Fibroblast of lung (primary cell): ENCODE data around the gene PPIL6.

Source experiments
- EZH2 ChIP-seq: IDR thresholded peaks from 2 replicates; pipeline ENCODE4 v1.5.1; 2012; ENCODE audit warnings: low read length, control low read depth, mild to moderate bottlenecking; ENCODE audit errors: missing control alignments
- TF ChIP-seq, protein P1 (sequence below), 2 donors: IDR thresholded peaks in 1 of 2; conservative IDR thresholded peaks in 1 of 2; 1 replicate in 1 of 2; 2 replicates in 1 of 2; pipeline ENCODE4 v1.5.1; 2011 to 2012; ENCODE audit warnings: low read length in 2 of 2, control low read depth in 1 of 2, inconsistent platforms in 1 of 2, low read depth in 1 of 2, mild to moderate bottlenecking in 1 of 2

DNA sequence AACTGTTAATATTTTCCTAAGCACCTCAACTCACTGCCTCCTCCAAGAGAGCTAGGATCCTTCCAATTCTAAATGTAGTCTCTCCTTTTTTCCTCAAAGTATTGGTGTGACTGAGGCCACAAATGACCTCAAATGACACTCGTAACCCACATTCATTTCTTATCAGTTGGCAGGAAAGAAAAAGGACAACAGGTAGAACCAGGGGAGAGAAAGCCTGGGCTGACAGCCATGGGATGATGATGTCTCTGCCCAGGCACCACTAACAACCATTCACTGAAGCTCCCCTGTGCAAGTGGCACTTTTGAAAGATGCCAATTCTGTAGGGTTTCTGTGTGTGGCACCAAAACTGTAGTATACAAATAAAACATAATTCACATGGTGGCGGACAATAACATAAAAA lies 35.2 kb upstream of the PPIL6 start:
- TF ChIP-seq, protein P1, sequence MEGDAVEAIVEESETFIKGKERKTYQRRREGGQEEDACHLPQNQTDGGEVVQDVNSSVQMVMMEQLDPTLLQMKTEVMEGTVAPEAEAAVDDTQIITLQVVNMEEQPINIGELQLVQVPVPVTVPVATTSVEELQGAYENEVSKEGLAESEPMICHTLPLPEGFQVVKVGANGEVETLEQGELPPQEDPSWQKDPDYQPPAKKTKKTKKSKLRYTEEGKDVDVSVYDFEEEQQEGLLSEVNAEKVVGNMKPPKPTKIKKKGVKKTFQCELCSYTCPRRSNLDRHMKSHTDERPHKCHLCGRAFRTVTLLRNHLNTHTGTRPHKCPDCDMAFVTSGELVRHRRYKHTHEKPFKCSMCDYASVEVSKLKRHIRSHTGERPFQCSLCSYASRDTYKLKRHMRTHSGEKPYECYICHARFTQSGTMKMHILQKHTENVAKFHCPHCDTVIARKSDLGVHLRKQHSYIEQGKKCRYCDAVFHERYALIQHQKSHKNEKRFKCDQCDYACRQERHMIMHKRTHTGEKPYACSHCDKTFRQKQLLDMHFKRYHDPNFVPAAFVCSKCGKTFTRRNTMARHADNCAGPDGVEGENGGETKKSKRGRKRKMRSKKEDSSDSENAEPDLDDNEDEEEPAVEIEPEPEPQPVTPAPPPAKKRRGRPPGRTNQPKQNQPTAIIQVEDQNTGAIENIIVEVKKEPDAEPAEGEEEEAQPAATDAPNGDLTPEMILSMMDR (conservative IDR thresholded peaks at IDR 0.05 in 1 of 2, IDR thresholded peaks at IDR 0.05 in 1 of 2; ENCODE audit: low read depth in 1 of 2, low read length in 2 of 2), result no peak
- TF ChIP-seq EZH2, result no peak
